Calu3 (cell line): ENCODE measurements around the gene PICK1. TPM values are rescaled to one million over a fixed set of nuclear protein-coding genes. Genes with fewer than 3 reads are reported as not detected.

ENCODE experiments used
- BruUV-seq: library from RNA; stranded (reverse); fragments of 400-500 nt; replicated peaks from 2 replicates; lab custom pipeline; 2021; lab: Mats Ljungman, UMichigan
- CTCF ChIA-PET: fragments of 300-600 bp; sonication (Branson Sonifier 250); formaldehyde crosslinking; loops from one replicate; lab custom pipeline; 2022; ENCODE audit warnings: antibody characterized with exemption; lab: Charles Lee
- DNase-seq: peaks from one replicate; pipeline ENCODE4 v3.0.0; 2022
- H3K27ac Mint-ChIP-seq: one replicate; pipeline ENCODE4 v1.8.0; 2022; ENCODE audit warnings: mixed read lengths; ENCODE audit not compliant: unreplicated experiment
- H3K27me3 Mint-ChIP-seq: one replicate; pipeline ENCODE4 v1.8.0; 2022; ENCODE audit warnings: mixed read lengths; ENCODE audit not compliant: unreplicated experiment
- H3K36me3 Mint-ChIP-seq: one replicate; pipeline ENCODE4 v1.8.0; 2022; ENCODE audit warnings: mild to moderate bottlenecking, moderate library complexity, mixed read lengths; ENCODE audit not compliant: insufficient read depth, unreplicated experiment
- H3K4me1 Mint-ChIP-seq: one replicate; pipeline ENCODE4 v1.8.0; 2022; ENCODE audit warnings: mild to moderate bottlenecking, low read depth, mixed read lengths; ENCODE audit not compliant: unreplicated experiment
- H3K4me3 Mint-ChIP-seq: one replicate; pipeline ENCODE4 v1.8.0; 2022; ENCODE audit warnings: mild to moderate bottlenecking, low read depth, moderate library complexity, mixed read lengths; ENCODE audit not compliant: unreplicated experiment
- H3K9me3 Mint-ChIP-seq: one replicate; pipeline ENCODE4 v1.8.0; 2022; ENCODE audit warnings: low read depth, mixed read lengths; ENCODE audit not compliant: unreplicated experiment
- CTCF ChIP-seq: fragments of 200-600 bp; IDR thresholded peaks from one replicate; pipeline ENCODE4 v1.8.0; 2022; ENCODE audit warnings: antibody characterized with exemption; ENCODE audit not compliant: unreplicated experiment
- intact Hi-C: fragments of 100-400 bp; cut with micrococcal nuclease; formaldehyde crosslinking; loops from one replicate; pipeline ENCODE4 v1.10.0; 2022; ENCODE audit not compliant: unreplicated experiment
- total RNA-seq: library from RNA; stranded (reverse); gene quantifications from 2 replicates; pipeline ENCODE4 v1.2.3, GENCODE V29; 2022

The PICK1 gene
- total RNA-seq, 1 experiment from 2014 or later: 54.2 TPM

GRCh38 chr22:38070250-38070921 lies 13.2 kb downstream of the PICK1 start:
- no peak overlapping the region for H3K27ac Mint-ChIP-seq
- H3K9me3 Mint-ChIP-seq: no peaks in the 10 kb centered on the region
- H3K4me1 Mint-ChIP-seq: no peaks in the 10 kb centered on the region
- DNase-seq: no peak
- H3K36me3 Mint-ChIP-seq: peaks cover 47% of the 10 kb centered on the region
- TF ChIP-seq CTCF: no peak
- CTCF ChIA-PET: interaction anchor here (1.5 kb wide), 1 partner anchor 18 kb away, joined by 3 read pairs; no protein-coding TSS in a partner anchor
- no peaks in the 10 kb centered on the region for H3K27me3 Mint-ChIP-seq
- H3K4me3 Mint-ChIP-seq: no peak overlapping the region
- intact Hi-C loops: no loop called here
- no TSS peak for BruUV-seq

- no peak for TF ChIP-seq CTCF
- H3K27ac Mint-ChIP-seq: no peak overlapping the region
- no peak for DNase-seq
- peaks cover 48% of the 10 kb centered on the region for H3K36me3 Mint-ChIP-seq
- intact Hi-C loops: no loop called here
- no peaks in the 10 kb centered on the region for H3K9me3 Mint-ChIP-seq
- CTCF ChIA-PET: no interaction called here
- BruUV-seq: no TSS peak
- no peaks in the 10 kb centered on the region for H3K4me1 Mint-ChIP-seq
- no peak overlapping the region for H3K4me3 Mint-ChIP-seq
- no peaks in the 10 kb centered on the region for H3K27me3 Mint-ChIP-seq
These were observed 14.5 kb downstream of the PICK1 start for GRCh38 chr22:38071421-38072321.

GRCh38 chr22:38072322-38073149 lies 15.3 kb downstream of the PICK1 start:
- CTCF ChIA-PET: no interaction called here
- Mint-ChIP-seq H3K36me3 (peaks cover 39% of the 10 kb centered on the region), H3K4me1 (no peaks in the 10 kb centered on the region), H3K4me3 (no peak overlapping the region), H3K27me3 (no peaks in the 10 kb centered on the region), H3K9me3 (no peaks in the 10 kb centered on the region), H3K27ac (no peak overlapping the region)
- no peak for TF ChIP-seq CTCF
- no peak for DNase-seq
- BruUV-seq: no TSS peak
- intact Hi-C loops: no loop called here
